B cell (primary cell): Measurements from ENCODE around the gene SF3B5.

Experiments used
- EZH2 ChIP-seq: IDR thresholded peaks from 2 replicates; pipeline ENCODE4 v1.6.1; 2012; ENCODE audit warnings: borderline replicate concordance, low read depth, mild to moderate bottlenecking, moderate library complexity, low read length; ENCODE audit not compliant: insufficient read depth, poor library complexity, severe bottlenecking
- TF ChIP-seq, protein P1 (sequence below): fragments of 200-600 bp; IDR thresholded peaks from one replicate; pipeline ENCODE4 v1.8.0; 2022; ENCODE audit warnings: antibody characterized with exemption, mild to moderate bottlenecking

DNA sequence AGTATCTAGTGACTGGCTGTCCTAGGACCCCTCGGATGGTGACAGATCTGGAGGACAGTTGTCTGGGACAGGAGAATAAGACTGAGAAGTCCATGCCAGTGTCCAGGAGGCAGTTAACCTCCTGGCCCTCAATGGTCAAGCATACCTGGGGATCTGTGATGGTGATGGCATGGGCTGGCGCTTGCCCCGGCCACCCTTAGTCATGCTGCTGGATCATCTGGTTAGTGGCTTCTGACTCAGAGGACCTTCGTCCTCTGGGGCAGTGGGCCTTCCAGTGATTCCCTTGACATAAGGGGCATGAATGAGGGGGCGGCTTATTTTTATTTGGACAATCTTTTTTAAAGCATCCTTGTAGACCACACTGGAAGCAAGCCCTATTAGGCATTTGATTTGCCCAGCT, 24.0 kb upstream of the SF3B5 start:
- TF ChIP-seq, protein P1, sequence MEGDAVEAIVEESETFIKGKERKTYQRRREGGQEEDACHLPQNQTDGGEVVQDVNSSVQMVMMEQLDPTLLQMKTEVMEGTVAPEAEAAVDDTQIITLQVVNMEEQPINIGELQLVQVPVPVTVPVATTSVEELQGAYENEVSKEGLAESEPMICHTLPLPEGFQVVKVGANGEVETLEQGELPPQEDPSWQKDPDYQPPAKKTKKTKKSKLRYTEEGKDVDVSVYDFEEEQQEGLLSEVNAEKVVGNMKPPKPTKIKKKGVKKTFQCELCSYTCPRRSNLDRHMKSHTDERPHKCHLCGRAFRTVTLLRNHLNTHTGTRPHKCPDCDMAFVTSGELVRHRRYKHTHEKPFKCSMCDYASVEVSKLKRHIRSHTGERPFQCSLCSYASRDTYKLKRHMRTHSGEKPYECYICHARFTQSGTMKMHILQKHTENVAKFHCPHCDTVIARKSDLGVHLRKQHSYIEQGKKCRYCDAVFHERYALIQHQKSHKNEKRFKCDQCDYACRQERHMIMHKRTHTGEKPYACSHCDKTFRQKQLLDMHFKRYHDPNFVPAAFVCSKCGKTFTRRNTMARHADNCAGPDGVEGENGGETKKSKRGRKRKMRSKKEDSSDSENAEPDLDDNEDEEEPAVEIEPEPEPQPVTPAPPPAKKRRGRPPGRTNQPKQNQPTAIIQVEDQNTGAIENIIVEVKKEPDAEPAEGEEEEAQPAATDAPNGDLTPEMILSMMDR, result no peak
- no peak for TF ChIP-seq EZH2
